ENCODE measurements around the gene RDH12. TPM values are rescaled to one million over a fixed set of nuclear protein-coding genes. Genes with fewer than 3 reads are reported as not detected.

RDH12 gene
- total and polyA plus RNA-seq, 2 donors (not counting 3 experiments of a cell fraction or from before 2014, with no cell fraction given), result not detected

- CTCF ChIA-PET, result interaction anchor here (0.9 to 1.5 kb wide), 3 partner anchors 14 to 21 kb away, joined by 3 to 6 read pairs (median 3); no protein-coding TSS in a partner anchor
- Histone ChIP-seq H3K4me3 (replicated peaks in 1 of 3; ENCODE audit: insufficient read depth in 1 of 3, low read depth in 1 of 3, low read length in 3 of 3) (no peak overlapping the region), H3K9me3 (replicated peaks; ENCODE audit: control insufficient read depth, insufficient read depth, low read length) (no peaks in the 10 kb centered on the region), H3K4me1 (ENCODE audit: control insufficient read depth, extremely low read depth, insufficient read depth, low read length) (no peaks in the 10 kb centered on the region), H3K9me1 (replicated peaks; ENCODE audit: control insufficient read depth, extremely low read depth, insufficient read depth, low read length) (no peaks in the 10 kb centered on the region), H3K36me3 (ENCODE audit: control insufficient read depth in 2 of 2, extremely low read depth in 1 of 2, insufficient read depth in 2 of 2, low read length in 2 of 2) (peaks cover 15 to 37% of the 10 kb centered on the region in 2 experiments), H3K79me2 (ENCODE audit: control insufficient read depth, insufficient read depth, low read length) (no peaks in the 10 kb centered on the region), H3K4me2 (ENCODE audit: insufficient read depth, low read length) (no peak overlapping the region), H4K20me1 (replicated peaks; ENCODE audit: control insufficient read depth, extremely low read depth, insufficient read depth, low read length) (no peaks in the 10 kb centered on the region), H3K27ac (ENCODE audit: insufficient read depth, low read depth, low read length) (no peak overlapping the region), H2AFZ (ENCODE audit: low read depth, low read length) (no peak overlapping the region), H3K27me3 (ENCODE audit: control insufficient read depth in 2 of 2, insufficient read depth in 2 of 2, low read length in 2 of 2) (no peaks in the 10 kb centered on the region), H3K9ac (replicated peaks; ENCODE audit: extremely low read depth, insufficient read depth, low read length) (no peak overlapping the region)
- intact Hi-C loops (cut with micrococcal nuclease), result no loop called here
- DNase-seq (ENCODE audit: low read depth, low spot score), result no peak
- POLR2A ChIA-PET, result no interaction called here
- TF ChIP-seq EZH2 (IDR thresholded peaks at IDR 0.05; ENCODE audit: borderline replicate concordance, low read depth, low read length, severe bottlenecking), result no peak
- TF ChIP-seq MAX (IDR thresholded peaks at IDR 0.05; ENCODE audit: insufficient read depth, insufficient read length), result no peak
- no peak for TF ChIP-seq JUN (IDR thresholded peaks at IDR 0.05; ENCODE audit: borderline replicate concordance, insufficient read depth, insufficient read length, low read depth)
- no peak for TF ChIP-seq POLR2A (IDR thresholded peaks at IDR 0.05; ENCODE audit: low read depth, low read length)
- TF ChIP-seq MYC (IDR thresholded peaks at IDR 0.05; ENCODE audit: low read depth, low read length), result no peak
- no peak for TF ChIP-seq CTCF (IDR thresholded peaks at IDR 0.05; ENCODE audit: extremely low read depth in 1 of 2, insufficient read depth in 1 of 2, low read depth in 1 of 2, low read length in 2 of 2)
- FAIRE-seq, result no peak
- dilution Hi-C loops (cut with MboI; ENCODE audit: extremely low pct_ligation_motif_present, low sequenced_read_pairs), result no loop called here
- BruUV-seq (replicated peaks), result no TSS peak
Measured at GRCh38 chr14:67759916-67760315, 58.2 kb downstream of the RDH12 start.

- Histone ChIP-seq H3K4me2 (ENCODE audit: insufficient read depth, low read length) (no peak overlapping the region), H2AFZ (ENCODE audit: low read depth, low read length) (no peak overlapping the region), H3K4me3 (replicated peaks in 1 of 3; ENCODE audit: insufficient read depth in 1 of 3, low read depth in 1 of 3, low read length in 3 of 3) (no peak overlapping the region), H3K36me3 (ENCODE audit: control insufficient read depth in 2 of 2, extremely low read depth in 1 of 2, insufficient read depth in 2 of 2, low read length in 2 of 2) (peaks cover 17 to 41% of the 10 kb centered on the region in 2 experiments), H3K9me1 (replicated peaks; ENCODE audit: control insufficient read depth, extremely low read depth, insufficient read depth, low read length) (no peaks in the 10 kb centered on the region), H3K4me1 (ENCODE audit: control insufficient read depth, extremely low read depth, insufficient read depth, low read length) (no peaks in the 10 kb centered on the region), H3K79me2 (ENCODE audit: control insufficient read depth, insufficient read depth, low read length) (no peaks in the 10 kb centered on the region), H3K27ac (ENCODE audit: insufficient read depth, low read depth, low read length) (no peak overlapping the region), H3K9me3 (replicated peaks; ENCODE audit: control insufficient read depth, insufficient read depth, low read length) (no peaks in the 10 kb centered on the region), H3K27me3 (ENCODE audit: control insufficient read depth in 2 of 2, insufficient read depth in 2 of 2, low read length in 2 of 2) (no peaks in the 10 kb centered on the region), H3K9ac (replicated peaks; ENCODE audit: extremely low read depth, insufficient read depth, low read length) (no peak overlapping the region), H4K20me1 (replicated peaks; ENCODE audit: control insufficient read depth, extremely low read depth, insufficient read depth, low read length) (no peaks in the 10 kb centered on the region)
- ChIA-PET POLR2A (no interaction called here), CTCF (interaction anchor here (0.9 kb wide), 1 partner anchor 9 kb away, joined by 4 read pairs; no protein-coding TSS in a partner anchor)
- no TSS peak for BruUV-seq (replicated peaks)
- dilution Hi-C loops (cut with MboI; ENCODE audit: extremely low pct_ligation_motif_present, low sequenced_read_pairs) (no loop called here), intact Hi-C loops (cut with micrococcal nuclease) (no loop called here)
- no peak for TF ChIP-seq POLR2AphosphoS5 (IDR thresholded peaks at IDR 0.05; ENCODE audit: insufficient read depth, low read depth, low read length)
- TF ChIP-seq EZH2 (IDR thresholded peaks at IDR 0.05; ENCODE audit: borderline replicate concordance, low read depth, low read length, severe bottlenecking), result no peak
- TF ChIP-seq JUN (IDR thresholded peaks at IDR 0.05; ENCODE audit: borderline replicate concordance, insufficient read depth, insufficient read length, low read depth), result no peak
- no peak for TF ChIP-seq GATA2 (IDR thresholded peaks at IDR 0.05; ENCODE audit: insufficient read depth, insufficient read length, low read depth, low read length)
- no peak for TF ChIP-seq MAX (IDR thresholded peaks at IDR 0.05; ENCODE audit: insufficient read depth, insufficient read length)
- FAIRE-seq, result no peak
- no peak for DNase-seq (ENCODE audit: low read depth, low spot score)
Measured at GRCh38 chr14:67762051-67762450, 60.4 kb downstream of the RDH12 start.
